OCI-LY7 (cell line): ENCODE data around the gene ARHGAP23.

Experiments
- CTCF ChIP-seq: fragments of 200-600 bp; sonication (generic); conservative IDR thresholded peaks from 2 replicates; pipeline ENCODE4 v1.5.1; 2014; ENCODE audit warnings: mild to moderate bottlenecking, antibody characterized with exemption, low read length, moderate library complexity, mixed read lengths
- EZH2phosphoT487 ChIP-seq: fragments of 200-600 bp; sonication (generic); IDR thresholded peaks from 2 replicates; pipeline ENCODE4 v1.6.1; 2018; ENCODE audit warnings: low read depth, borderline replicate concordance, mild to moderate bottlenecking, mixed run types, antibody characterized with exemption, low read length, moderate library complexity, mixed read lengths

GRCh38 chr17:38465391-38466345, 37.4 kb downstream of the ARHGAP23 start:
- TF ChIP-seq EZH2phosphoT487 (no peak), CTCF (no peak)
